NT2/D1 (cell line): ENCODE measurements around the gene DCP2.

ENCODE experiments used
- SUZ12 ChIP-seq: IDR thresholded peaks from 2 replicates; pipeline ENCODE4 v1.6.1; 2011; ENCODE audit not compliant: insufficient read length, insufficient read depth; ENCODE audit errors: extremely low read depth
- ZNF274 ChIP-seq: IDR thresholded peaks from 2 replicates; pipeline ENCODE4 v1.6.1; 2011; ENCODE audit warnings: mild to moderate bottlenecking, low read depth, low read length

DNA sequence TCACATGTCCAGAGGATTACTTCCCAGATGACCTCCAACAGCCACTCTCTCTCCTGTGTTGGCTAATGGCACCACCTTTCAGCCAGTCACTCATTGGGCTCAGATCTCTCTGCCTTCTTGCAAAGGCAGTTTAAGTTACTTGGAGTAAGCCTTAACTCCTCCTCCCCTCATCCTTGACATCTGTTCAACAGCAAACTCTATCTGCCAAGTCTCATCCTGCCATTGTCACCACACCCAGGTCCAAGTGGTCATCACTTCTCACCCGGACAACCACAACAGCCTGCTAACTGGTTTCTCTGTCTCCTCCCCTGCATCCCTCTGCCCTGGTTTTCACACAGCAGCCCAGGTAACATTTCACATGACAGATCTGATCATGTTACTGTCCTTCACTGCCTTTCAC lies 58.5 kb downstream of the DCP2 start:
- TF ChIP-seq SUZ12 (no peak), ZNF274 (no peak)
